Fibroblast of lung (primary cell): Measurements from ENCODE around the gene HMG20B. TPM values are rescaled to one million over a fixed set of nuclear protein-coding genes. Genes with fewer than 3 reads are reported as not detected.
A peak's percentile ranks its signal among the peaks of the same experiment; 100 is the strongest.

Source experiments
- DNase-seq, 2 donors: peaks; one replicate each; pipeline versions ENCODE4 v3.0.0 to v3.0.0-alpha.2; 2010; ENCODE audit warnings: low read depth in 2 of 2
- H2AFZ ChIP-seq: 2 replicates; pipeline ENCODE4 v1.5.1; 2012; ENCODE audit warnings: low read length, control low read depth, inconsistent platforms
- H3K27ac ChIP-seq: 2 replicates; pipeline ENCODE4 v1.5.1; 2011; ENCODE audit warnings: low read length, control low read depth; ENCODE audit not compliant: insufficient read depth
- H3K27me3 ChIP-seq: 2 replicates; pipeline ENCODE4 v1.5.1; 2011; ENCODE audit warnings: mild to moderate bottlenecking, low read length; ENCODE audit not compliant: control insufficient read depth, insufficient read depth
- H3K36me3 ChIP-seq: 2 replicates; pipeline ENCODE4 v1.5.1; 2011; ENCODE audit warnings: low read length; ENCODE audit not compliant: control insufficient read depth, insufficient read depth
- H3K4me1 ChIP-seq: 2 replicates; pipeline ENCODE4 v1.5.1; 2011; ENCODE audit warnings: low read length; ENCODE audit not compliant: control insufficient read depth, insufficient read depth; ENCODE audit errors: extremely low read depth
- H3K4me2 ChIP-seq: 2 replicates; pipeline ENCODE4 v1.5.1; 2011; ENCODE audit warnings: low read length, control low read depth; ENCODE audit not compliant: insufficient read depth; ENCODE audit errors: extremely low read depth
- H3K4me3 ChIP-seq, 4 experiments: fragments of 200-600 bp in 1 of 4; sonication (generic) in 1 of 4; replicated peaks in 1 of 4; 2 replicates each; pipeline ENCODE4 v1.5.1; 2011 to 2016; ENCODE audit warnings: low read length in 4 of 4, low read depth in 3 of 4, mild to moderate bottlenecking in 3 of 4, control low read depth in 2 of 4, inconsistent platforms in 1 of 4, mixed read lengths in 1 of 4; ENCODE audit not compliant: insufficient read depth in 1 of 4; ENCODE audit errors: control extremely low read depth in 1 of 4
- H3K79me2 ChIP-seq: 2 replicates; pipeline ENCODE4 v1.5.1; 2012; ENCODE audit warnings: mild to moderate bottlenecking, low read length, inconsistent platforms; ENCODE audit not compliant: control insufficient read depth, insufficient read depth
- H3K9ac ChIP-seq: 2 replicates; pipeline ENCODE4 v1.5.1; 2011; ENCODE audit warnings: mild to moderate bottlenecking, low read length, control low read depth; ENCODE audit not compliant: insufficient read depth
- H3K9me3 ChIP-seq: 2 replicates; pipeline ENCODE4 v1.5.1; 2012; ENCODE audit warnings: low read depth, low read length; ENCODE audit not compliant: control insufficient read depth, insufficient read depth
- H4K20me1 ChIP-seq: 2 replicates; pipeline ENCODE4 v1.5.1; 2011; ENCODE audit warnings: low read length; ENCODE audit not compliant: control insufficient read depth, insufficient read depth; ENCODE audit errors: extremely low read depth
- CTCF ChIP-seq, 2 donors: IDR thresholded peaks in 1 of 2; conservative IDR thresholded peaks in 1 of 2; 1 replicate in 1 of 2; 2 replicates in 1 of 2; pipeline ENCODE4 v1.5.1; 2011 to 2012; ENCODE audit warnings: low read length in 2 of 2, control low read depth in 1 of 2, inconsistent platforms in 1 of 2, low read depth in 1 of 2, mild to moderate bottlenecking in 1 of 2
- EZH2 ChIP-seq: IDR thresholded peaks from 2 replicates; pipeline ENCODE4 v1.5.1; 2012; ENCODE audit warnings: low read length, control low read depth, mild to moderate bottlenecking; ENCODE audit errors: missing control alignments
- polyA plus RNA-seq, 2 donors: library from polyadenylated mRNA; depleted of rRNA in 1 of 2; stranded (reverse) in 1 of 2; unstranded in 1 of 2; fragments of >200 nt; gene quantifications; 2 replicates each; pipeline ENCODE4 v1.2.1, GENCODE V29; 2011 to 2012; ENCODE audit warnings: missing spikeins in 1 of 2
- total RNA-seq: library from RNA; depleted of rRNA; stranded (reverse); fragments of >200 nt; gene quantifications from 2 replicates; pipeline ENCODE4 v1.2.1, GENCODE V29; 2014

The HMG20B gene
- total and polyA plus RNA-seq, 2 donors (not counting 1 experiment from before 2014, with no cell fraction given) = 27.3 to 63.6 TPM

- TF ChIP-seq CTCF (conservative IDR thresholded peaks at IDR 0.05 in 1 of 2, IDR thresholded peaks at IDR 0.05 in 1 of 2; ENCODE audit: low read depth in 1 of 2, low read length in 2 of 2) (peak; percentile 86 to 87), EZH2 (no peak)
- no peaks in the 10 kb centered on the region for H4K20me1 ChIP-seq
- H3K27me3 ChIP-seq = no peaks in the 10 kb centered on the region
- no peak overlapping the region for H3K4me3 ChIP-seq
- peaks cover 13% of the 10 kb centered on the region for H3K36me3 ChIP-seq
- no peaks in the 10 kb centered on the region for H3K79me2 ChIP-seq
- H3K9ac ChIP-seq = no peak overlapping the region
- H3K4me1 ChIP-seq = no peaks in the 10 kb centered on the region
- no peak overlapping the region for H3K27ac ChIP-seq
- H3K9me3 ChIP-seq = no peaks in the 10 kb centered on the region
- H2AFZ ChIP-seq = no peak overlapping the region
- peak; percentile 23 to 63 for DNase-seq
- H3K4me2 ChIP-seq = no peak overlapping the region
Observed at GRCh38 chr19:3618144-3618810, 45.5 kb downstream of the HMG20B start.

GRCh38 chr19:3618811-3619630 lies 46.3 kb downstream of the HMG20B start:
- Histone ChIP-seq H4K20me1 (no peaks in the 10 kb centered on the region), H3K4me3 (no peak overlapping the region)
- no peak for DNase-seq

More at GRCh38 chr19:3618811-3619630, 46.3 kb downstream of the HMG20B start:
- H2AFZ ChIP-seq = no peak overlapping the region
- H3K9me3 ChIP-seq = no peaks in the 10 kb centered on the region
- no peak overlapping the region for H3K9ac ChIP-seq
- peaks cover under 1% of the 10 kb centered on the region for H3K79me2 ChIP-seq
- H3K36me3 ChIP-seq = peaks cover 13% of the 10 kb centered on the region
- no peak overlapping the region for H3K27ac ChIP-seq
- H3K27me3 ChIP-seq = no peaks in the 10 kb centered on the region
- H3K4me1 ChIP-seq = no peaks in the 10 kb centered on the region
- H3K4me2 ChIP-seq = no peak overlapping the region
- TF ChIP-seq CTCF (conservative IDR thresholded peaks at IDR 0.05 in 1 of 2, IDR thresholded peaks at IDR 0.05 in 1 of 2; ENCODE audit: low read depth in 1 of 2, low read length in 2 of 2) (no peak), EZH2 (no peak)
